Mesendoderm (in vitro differentiated cells): ENCODE data around the gene INSIG2.

Experiments
- DNase-seq: peaks from one replicate; pipeline ENCODE4 v3.0.0; 2013
- H2AK5ac ChIP-seq: 2 replicates; pipeline ENCODE4 v1.6.1; 2013; ENCODE audit warnings: low read length, inconsistent platforms
- H2BK120ac ChIP-seq: 2 replicates; pipeline ENCODE4 v1.6.1; 2013; ENCODE audit warnings: low read depth, mild to moderate bottlenecking, low read length, moderate library complexity, mixed read lengths
- H2BK15ac ChIP-seq: replicated peaks from 2 replicates; pipeline ENCODE4 v1.6.1; 2013; ENCODE audit warnings: low read depth, mild to moderate bottlenecking, moderate library complexity
- H2BK5ac ChIP-seq: 2 replicates; pipeline ENCODE4 v1.6.1; 2013; ENCODE audit warnings: low read length, inconsistent platforms
- H3K18ac ChIP-seq: 2 replicates; pipeline ENCODE4 v1.6.1; 2013; ENCODE audit warnings: mild to moderate bottlenecking, low read length, mixed read lengths
- H3K23ac ChIP-seq: one replicate; pipeline ENCODE4 v1.6.1; 2013; ENCODE audit warnings: low read length
- H3K27ac ChIP-seq: 2 replicates; pipeline ENCODE4 v1.5.1; 2013; ENCODE audit warnings: low read depth, mild to moderate bottlenecking, inconsistent platforms, low read length, moderate library complexity
- H3K27me3 ChIP-seq: 2 replicates; pipeline ENCODE4 v1.6.1; 2013; ENCODE audit warnings: low read length, control low read depth, mild to moderate bottlenecking, inconsistent platforms; ENCODE audit not compliant: insufficient read depth, poor library complexity
- H3K36me3 ChIP-seq: 2 replicates; pipeline ENCODE4 v1.6.1; 2013; ENCODE audit warnings: low read length, inconsistent platforms; ENCODE audit not compliant: control insufficient read depth, insufficient read depth
- H3K4ac ChIP-seq: one replicate; pipeline ENCODE4 v1.6.1; 2013; ENCODE audit warnings: low read depth, mild to moderate bottlenecking, low read length, moderate library complexity
- H3K4me1 ChIP-seq: 2 replicates; pipeline ENCODE4 v1.6.1; 2013; ENCODE audit warnings: low read depth, low read length, inconsistent platforms; ENCODE audit not compliant: control insufficient read depth
- H3K4me2 ChIP-seq: 2 replicates; pipeline ENCODE4 v1.6.1; 2013; ENCODE audit warnings: low read length
- H3K4me3 ChIP-seq: 2 replicates; pipeline ENCODE4 v1.5.1; 2013; ENCODE audit warnings: mild to moderate bottlenecking, low read length
- H3K56ac ChIP-seq: one replicate; pipeline ENCODE4 v1.6.1; 2013; ENCODE audit warnings: low read length
- H3K79me1 ChIP-seq: 2 replicates; pipeline ENCODE4 v1.6.1; 2013; ENCODE audit warnings: low read length, inconsistent platforms
- H3K79me2 ChIP-seq: 2 replicates; pipeline ENCODE4 v1.6.1; 2013; ENCODE audit warnings: mild to moderate bottlenecking, low read length; ENCODE audit not compliant: control insufficient read depth, insufficient read depth
- H3K9ac ChIP-seq: 2 replicates; pipeline ENCODE4 v1.6.1; 2013; ENCODE audit warnings: low read length, inconsistent platforms
- H4K5ac ChIP-seq: one replicate; pipeline ENCODE4 v1.6.1; 2013; ENCODE audit warnings: low read length
- H4K8ac ChIP-seq: one replicate; pipeline ENCODE4 v1.6.1; 2013; ENCODE audit warnings: low read depth, mild to moderate bottlenecking, control low read depth, low read length, moderate library complexity
- whole genome bisulfite sequencing: extraction: QIAGEN DNeasy Blood & Tissue Kit; methylation state at CpG from one replicate; pipeline ENCODE4 v1.1.7; 2013; ENCODE audit warnings: low lambda C conversion rate, missing lambda C conversion rate; ENCODE audit not compliant: insufficient coverage; ENCODE audit errors: extremely low coverage; 5-methylcytosine and 5-hydroxymethylcytosine counted together

Gene INSIG2

GRCh38 chr2:118055512-118056164, 32.6 kb upstream of the INSIG2 start:
- Histone ChIP-seq H2BK120ac (no peak overlapping the region), H2BK5ac (peak overlapping the region; percentile 74), H3K27me3 (no peaks in the 10 kb centered on the region), H4K5ac (no peak overlapping the region), H4K8ac (no peak overlapping the region), H3K4me2 (no peak overlapping the region), H3K4me1 (peaks cover 11% of the 10 kb centered on the region), H3K23ac (no peak overlapping the region), H3K36me3 (no peaks in the 10 kb centered on the region), H3K4ac (no peak overlapping the region), H2BK15ac (no peak overlapping the region), H2AK5ac (peak overlapping the region; percentile 43), H3K4me3 (no peak overlapping the region), H3K18ac (no peak overlapping the region), H3K56ac (peak overlapping the region; percentile 34), H3K27ac (peak overlapping the region; percentile 6), H3K9ac (no peak overlapping the region), H3K79me2 (no peaks in the 10 kb centered on the region), H3K79me1 (no peaks in the 10 kb centered on the region)
- WGBS = no CpG with 5 or more reads among the region's 10 CpGs
- peak; percentile 55 for DNase-seq

- Histone ChIP-seq H3K79me1 (no peaks in the 10 kb centered on the region), H2BK5ac (peak overlapping the region; percentile 74), H3K27ac (peak overlapping the region; percentile 6), H3K79me2 (no peaks in the 10 kb centered on the region), H3K9ac (no peak overlapping the region), H2AK5ac (peak overlapping the region; percentile 43), H3K4me1 (peaks cover 11% of the 10 kb centered on the region), H3K4me3 (no peak overlapping the region), H4K5ac (no peak overlapping the region), H3K27me3 (no peaks in the 10 kb centered on the region), H4K8ac (no peak overlapping the region), H3K18ac (no peak overlapping the region), H3K56ac (peak overlapping the region; percentile 34), H3K36me3 (no peaks in the 10 kb centered on the region), H3K4ac (no peak overlapping the region), H2BK120ac (no peak overlapping the region), H3K23ac (no peak overlapping the region), H2BK15ac (no peak overlapping the region), H3K4me2 (no peak overlapping the region)
- peak; percentile 12 for DNase-seq
- WGBS = no CpG with 5 or more reads among the region's 3 CpGs
These were observed 32.1 kb upstream of the INSIG2 start for GRCh38 chr2:118056165-118056534.

GRCh38 chr2:118056801-118057200, 31.5 kb upstream of the INSIG2 start:
- H3K4me3 ChIP-seq = no peak overlapping the region
- no peaks in the 10 kb centered on the region for H3K27me3 ChIP-seq
- no peak overlapping the region for H3K56ac ChIP-seq
- no peak overlapping the region for H3K4me2 ChIP-seq
- no peak overlapping the region for H2BK120ac ChIP-seq
- no peaks in the 10 kb centered on the region for H3K79me2 ChIP-seq
- H4K5ac ChIP-seq = no peak overlapping the region
- no peak overlapping the region for H4K8ac ChIP-seq
- DNase-seq = no peak
- H3K9ac ChIP-seq = no peak overlapping the region
- no peaks in the 10 kb centered on the region for H3K79me1 ChIP-seq
- no peak overlapping the region for H3K18ac ChIP-seq
- H3K4ac ChIP-seq = no peak overlapping the region
- no CpG with 5 or more reads among the region's 3 CpGs for WGBS
- no peak overlapping the region for H2AK5ac ChIP-seq
- H3K23ac ChIP-seq = no peak overlapping the region
- no peaks in the 10 kb centered on the region for H3K36me3 ChIP-seq
- H2BK5ac ChIP-seq = no peak overlapping the region
- peaks cover 11% of the 10 kb centered on the region for H3K4me1 ChIP-seq
- no peak overlapping the region for H3K27ac ChIP-seq
- H2BK15ac ChIP-seq = no peak overlapping the region

DNA sequence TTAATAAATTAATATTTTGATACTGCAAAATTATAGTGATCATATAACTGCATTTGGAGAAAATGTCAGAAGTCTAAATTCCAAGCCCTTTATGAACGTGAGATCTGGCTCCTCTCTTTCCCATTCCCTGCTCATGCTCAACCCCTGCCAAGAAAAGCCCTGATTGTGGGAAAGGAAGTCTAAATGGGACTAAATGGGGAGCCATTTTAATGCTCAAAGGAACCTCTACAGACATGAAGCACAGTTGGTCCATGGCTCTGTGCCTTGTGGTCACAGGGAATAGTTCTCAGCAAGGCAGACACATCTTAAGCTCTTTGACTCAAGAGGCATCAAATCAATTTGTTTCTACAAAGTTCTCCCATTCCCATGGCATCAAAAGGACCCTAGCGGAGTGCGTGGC, 29.3 kb upstream of the INSIG2 start:
- Histone ChIP-seq H3K36me3 (no peaks in the 10 kb centered on the region), H3K9ac (no peak overlapping the region), H4K5ac (peak overlapping the region; percentile 21), H3K4me2 (no peak overlapping the region), H3K56ac (no peak overlapping the region), H3K4ac (no peak overlapping the region), H2AK5ac (no peak overlapping the region), H3K27ac (no peak overlapping the region), H3K4me1 (peaks cover 11% of the 10 kb centered on the region), H3K79me1 (no peaks in the 10 kb centered on the region), H4K8ac (no peak overlapping the region), H2BK120ac (no peak overlapping the region), H3K18ac (no peak overlapping the region), H2BK15ac (no peak overlapping the region), H3K4me3 (no peak overlapping the region), H3K27me3 (no peaks in the 10 kb centered on the region), H3K23ac (no peak overlapping the region), H2BK5ac (no peak overlapping the region), H3K79me2 (no peaks in the 10 kb centered on the region)
- no CpG with 5 or more reads among the region's 3 CpGs for WGBS
- DNase-seq = no peak

DNA sequence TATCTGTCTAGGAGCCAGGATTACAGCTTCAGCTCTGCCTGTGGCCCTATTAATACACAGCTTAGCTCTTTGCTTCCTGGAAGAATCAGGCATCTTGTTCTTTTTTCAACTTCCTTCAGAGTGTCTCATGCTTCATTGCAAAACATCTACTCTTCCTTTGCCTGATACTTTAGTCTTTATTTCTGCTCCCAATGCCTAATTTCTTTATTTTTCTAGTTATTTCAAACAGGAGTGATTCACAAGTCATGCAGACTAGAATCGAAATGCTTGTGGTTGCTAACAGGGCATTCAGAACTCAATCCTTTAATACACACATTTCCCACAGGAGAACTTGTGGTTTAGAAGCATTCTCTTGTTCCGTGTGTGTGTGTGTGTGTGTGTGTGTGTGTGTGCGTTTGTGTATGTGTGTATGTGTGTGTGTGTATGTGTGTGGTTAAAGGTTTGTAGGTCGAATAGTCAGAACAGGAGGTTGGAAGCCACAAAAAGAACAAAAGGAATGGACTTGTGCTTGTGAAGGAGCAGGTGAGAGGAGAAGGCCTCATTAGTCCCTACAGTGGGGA, 28.3 kb upstream of the INSIG2 start:
- WGBS = 100% methylated on average over 1 of the region's 4 CpGs
- Histone ChIP-seq H3K18ac (no peak overlapping the region), H3K79me2 (no peaks in the 10 kb centered on the region), H3K4me2 (no peak overlapping the region), H3K4ac (no peak overlapping the region), H3K23ac (no peak overlapping the region), H3K4me1 (peaks cover 8% of the 10 kb centered on the region), H2BK5ac (no peak overlapping the region), H3K56ac (no peak overlapping the region), H2BK120ac (no peak overlapping the region), H3K9ac (no peak overlapping the region), H4K5ac (no peak overlapping the region), H4K8ac (no peak overlapping the region), H3K27ac (no peak overlapping the region), H3K4me3 (no peak overlapping the region), H2AK5ac (no peak overlapping the region), H2BK15ac (no peak overlapping the region), H3K79me1 (no peaks in the 10 kb centered on the region), H3K27me3 (no peaks in the 10 kb centered on the region), H3K36me3 (no peaks in the 10 kb centered on the region)
- no peak for DNase-seq
